GM12874 (cell line): ENCODE measurements around the gene CELF2.
A peak's percentile ranks its signal among the peaks of the same experiment; 100 is the strongest.

Source experiments
- CTCF ChIP-seq: IDR thresholded peaks from 2 replicates; pipeline ENCODE4 v1.5.1; 2011; ENCODE audit warnings: low read depth, mild to moderate bottlenecking, control low read depth, low read length, moderate library complexity; ENCODE audit not compliant: insufficient read depth

CELF2 gene

GRCh38 chr10:11262494-11263345, 245.0 kb downstream of the CELF2 start:
- TF ChIP-seq CTCF: no peak

DNA sequence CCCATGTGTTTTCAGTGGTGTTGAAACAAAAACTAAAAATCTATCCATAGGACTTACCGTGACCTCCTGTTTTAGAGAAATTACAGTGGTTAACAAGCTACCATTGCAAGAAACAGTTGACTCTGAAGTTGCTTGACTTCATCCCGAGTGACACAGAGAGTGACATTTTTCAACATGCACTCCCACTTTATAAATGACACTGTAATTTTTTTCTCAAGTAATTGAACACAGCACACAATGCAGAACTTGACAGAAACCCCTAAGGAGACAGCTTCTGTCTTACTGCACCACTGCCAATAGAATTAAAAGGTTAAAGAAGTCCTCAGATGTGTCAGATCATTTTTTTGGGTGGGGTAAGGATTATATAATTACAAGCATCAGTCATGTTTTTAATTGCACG, 246.1 kb downstream of the CELF2 start:
- no peak for TF ChIP-seq CTCF

- no peak for TF ChIP-seq CTCF
Measured at GRCh38 chr10:11264296-11265048, 246.8 kb downstream of the CELF2 start.

DNA sequence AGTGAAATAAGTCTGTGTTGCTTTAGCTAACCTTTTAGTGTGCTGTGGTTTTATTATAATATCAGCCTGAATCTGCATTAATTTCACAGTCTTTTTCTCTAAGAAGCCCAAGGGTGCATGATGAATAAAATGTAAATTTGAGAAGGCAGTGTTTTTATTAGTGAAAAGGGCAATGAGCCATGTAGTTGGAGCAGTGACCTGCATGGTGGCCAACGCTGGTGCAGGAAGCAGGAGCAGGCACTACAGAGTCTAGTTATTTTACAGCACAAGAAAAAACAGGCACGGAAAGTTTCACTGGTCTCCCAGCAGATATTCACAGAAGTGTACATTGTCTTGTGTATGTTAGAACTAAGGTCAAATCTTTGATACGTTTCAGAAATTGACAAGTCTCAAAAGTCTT, 247.8 kb downstream of the CELF2 start:
- TF ChIP-seq CTCF: no peak

- TF ChIP-seq CTCF: no peak
Measured at GRCh38 chr10:11266426-11266825, 248.8 kb downstream of the CELF2 start.

DNA sequence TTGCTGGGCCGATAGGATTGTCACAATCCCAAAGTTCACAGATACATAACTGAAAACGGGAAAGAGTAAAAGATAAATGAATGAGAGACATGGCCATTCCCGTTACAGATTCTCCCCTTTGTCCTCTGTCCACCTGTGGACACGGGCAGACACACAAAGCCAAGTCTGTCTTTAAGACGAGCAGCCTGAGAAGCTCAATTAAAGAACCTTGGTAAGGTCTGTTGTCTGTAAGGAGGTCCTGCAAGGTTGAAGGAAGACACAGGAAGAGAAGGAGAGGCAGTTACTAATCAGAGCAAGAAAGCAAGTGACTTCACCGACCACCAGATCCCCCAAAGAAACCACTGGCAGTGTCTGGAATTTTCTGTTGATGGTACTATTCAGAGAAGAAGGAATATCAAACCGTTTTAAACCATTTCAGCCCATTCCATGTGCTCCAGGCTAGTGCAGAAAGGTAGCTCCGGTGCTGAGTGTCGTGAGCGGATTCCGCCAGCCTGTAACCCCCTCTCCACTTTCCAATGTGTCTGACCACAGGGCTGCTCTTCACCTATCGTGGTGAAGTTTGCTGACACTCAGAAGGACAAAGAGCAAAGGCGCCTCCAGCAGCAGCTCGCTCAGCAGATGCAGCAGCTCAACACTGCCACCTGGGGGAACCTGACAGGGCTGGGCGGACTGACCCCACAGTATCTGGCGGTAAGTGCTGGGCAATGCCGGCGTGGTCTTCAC, 252.6 kb downstream of the CELF2 start:
- peak; percentile 97 for TF ChIP-seq CTCF

- TF ChIP-seq CTCF: no peak
Measured at GRCh38 chr10:11270858-11271179, 253.1 kb downstream of the CELF2 start.
